AG04450 (cell line): ENCODE measurements around the gene MEGF11. TPM values are rescaled to one million over a fixed set of nuclear protein-coding genes. Genes with fewer than 3 reads are reported as not detected.

Experiments used
- CTCF ChIA-PET: fragments of 300-600, 350-600 bp; formaldehyde crosslinking; extraction: SDS; loops from one replicate; lab custom pipeline; 2022; ENCODE audit warnings: antibody characterized with exemption, inconsistent platforms; lab: Charles Lee
- POLR2A ChIA-PET: fragments of 350-600 bp; formaldehyde crosslinking; extraction: SDS; loops from one replicate; lab custom pipeline; 2021; ENCODE audit warnings: antibody characterized with exemption, inconsistent platforms; lab: Yijun Ruan, JAX
- DNase-seq: peaks from one replicate; pipeline ENCODE4 v3.0.0-alpha.2; 2011; ENCODE audit warnings: low read depth, low spot score
- H3K27ac ChIP-seq: one replicate; pipeline ENCODE4 v1.5.1; 2012; ENCODE audit warnings: low read depth, low read length, control low read depth
- H3K27me3 ChIP-seq: one replicate; pipeline ENCODE4 v1.6.0; 2012; ENCODE audit warnings: low read length; ENCODE audit not compliant: control insufficient read depth, insufficient read depth
- H3K4me3 ChIP-seq: 2 replicates; pipeline ENCODE4 v1.5.1; 2011; ENCODE audit warnings: mild to moderate bottlenecking, low read depth, low read length, control low read depth
- H3K9me3 ChIP-seq: 2 replicates; pipeline ENCODE4 v1.5.1; 2012; ENCODE audit warnings: low read length; ENCODE audit not compliant: control insufficient read depth, insufficient read depth
- CTCF ChIP-seq: IDR thresholded peaks from 2 replicates; pipeline ENCODE4 v1.5.1; 2011; ENCODE audit warnings: low read depth, low read length, control low read depth, inconsistent platforms
- polyA plus RNA-seq: library from polyadenylated mRNA; depleted of rRNA; stranded (reverse); fragments of >200 nt; gene quantifications from 2 replicates; pipeline ENCODE4 v1.2.3, GENCODE V29; 2011

The MEGF11 gene
- polyA plus RNA-seq, 1 experiment, result not detected

GRCh38 chr15:65986416-65986815 lies 267.1 kb downstream of the MEGF11 start:
- DNase-seq, result no peak
- Histone ChIP-seq H3K27me3 (peaks cover 41% of the 10 kb centered on the region), H3K27ac (no peak overlapping the region), H3K4me3 (no peak overlapping the region), H3K9me3 (no peaks in the 10 kb centered on the region)
- POLR2A ChIA-PET, result no interaction called here
- no peak for TF ChIP-seq CTCF
- CTCF ChIA-PET, result no interaction called here

DNA sequence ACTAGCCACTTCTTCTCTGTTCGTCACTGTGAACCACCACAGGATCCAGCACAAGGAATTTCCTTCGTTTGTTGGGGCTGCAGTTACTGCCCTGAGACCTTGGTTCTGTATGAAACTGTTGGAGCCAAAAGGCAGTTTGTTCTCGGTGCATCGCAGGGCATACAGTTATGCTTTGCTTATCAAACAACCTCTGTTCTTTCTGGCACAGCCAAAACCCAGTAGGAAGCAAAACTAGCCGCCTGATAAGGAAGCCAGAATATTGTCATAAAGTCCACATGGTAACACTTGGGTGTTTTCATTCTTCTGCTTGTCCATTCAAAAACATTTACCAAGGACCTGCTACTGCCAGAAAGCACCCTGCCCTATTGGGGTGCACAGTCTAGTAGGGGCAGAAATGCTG lies 268.2 kb downstream of the MEGF11 start:
- H3K9me3 ChIP-seq, result no peaks in the 10 kb centered on the region
- TF ChIP-seq CTCF, result no peak
- H3K27me3 ChIP-seq, result peaks cover 45% of the 10 kb centered on the region
- CTCF ChIA-PET, result no interaction called here
- H3K27ac ChIP-seq, result no peak overlapping the region
- H3K4me3 ChIP-seq, result no peak overlapping the region
- POLR2A ChIA-PET, result no interaction called here
- DNase-seq, result no peak

- Histone ChIP-seq H3K4me3 (no peak overlapping the region), H3K27ac (no peak overlapping the region), H3K9me3 (no peaks in the 10 kb centered on the region), H3K27me3 (peaks cover 46% of the 10 kb centered on the region)
- no peak for TF ChIP-seq CTCF
- ChIA-PET CTCF (interaction anchor here (0.9 kb wide), 1 partner anchor 304 kb away, joined by 3 read pairs; no protein-coding TSS in a partner anchor), POLR2A (no interaction called here)
- DNase-seq, result no peak
Measured at GRCh38 chr15:65982627-65983322, 270.8 kb downstream of the MEGF11 start.

- ChIA-PET POLR2A (no interaction called here), CTCF (interaction anchor here (0.9 to 1.1 kb wide), 2 partner anchors 305 kb away, joined by 3 read pairs; no protein-coding TSS in a partner anchor)
- no peak for DNase-seq
- Histone ChIP-seq H3K27ac (no peak overlapping the region), H3K27me3 (peaks cover 49% of the 10 kb centered on the region), H3K9me3 (no peaks in the 10 kb centered on the region), H3K4me3 (no peak overlapping the region)
- no peak for TF ChIP-seq CTCF
Measured at GRCh38 chr15:65981837-65982626, 271.5 kb downstream of the MEGF11 start.
